Uterus (tissue), 4 donors: ENCODE measurements around the gene CDK2. TPM values are rescaled to one million over a fixed set of nuclear protein-coding genes. Genes with fewer than 3 reads are reported as not detected.

ENCODE experiments used
- DNase-seq, 2 donors: peaks; one replicate each; pipeline ENCODE4 v3.0.0-alpha.2; 2019 to 2020
- H3K27ac ChIP-seq, 2 donors: fragments of 200-600 bp; sonication (generic); 1 replicate in 1 of 2; 2 replicates in 1 of 2; pipeline ENCODE4 v1.5.1; 2016 to 2018
- H3K27me3 ChIP-seq, 2 donors: fragments of 200-600 bp; sonication (generic); one replicate each; pipeline ENCODE4 v1.5.1; 2018 to 2019; ENCODE audit warnings: control low read depth in 1 of 2
- H3K36me3 ChIP-seq, 2 donors: fragments of 200-600 bp; sonication (generic); one replicate each; pipeline ENCODE4 v1.5.1; 2019; ENCODE audit warnings: control low read depth in 1 of 2
- H3K4me1 ChIP-seq, 2 donors: fragments of 200-600 bp; sonication (generic); one replicate each; pipeline ENCODE4 v1.5.1; 2018 to 2019; ENCODE audit warnings: control low read depth in 1 of 2
- H3K4me3 ChIP-seq, 2 donors: fragments of 200-600 bp; sonication (generic); 1 replicate in 1 of 2; 2 replicates in 1 of 2; pipeline ENCODE4 v1.5.1; 2018 to 2019; ENCODE audit warnings: mild to moderate bottlenecking in 1 of 2
- H3K9me3 ChIP-seq, 2 donors: fragments of 200-600 bp; sonication (generic); one replicate each; pipeline ENCODE4 v1.5.1; 2019; ENCODE audit warnings: control low read depth in 1 of 2
- POLR2A ChIP-seq, 2 donors: fragments of 450-650 bp; IDR thresholded peaks; one replicate each; pipeline ENCODE4 v1.6.1; 2016; ENCODE audit warnings: antibody characterized with exemption in 2 of 2, mild to moderate bottlenecking in 1 of 2, moderate library complexity in 1 of 2
- intact Hi-C: fragments of 100-400 bp; cut with DNase I; formaldehyde crosslinking; loops from one replicate; pipeline ENCODE4 v1.15.1; 2023; ENCODE audit warnings: low total_unique reads
- total RNA-seq, 4 donors: library from RNA; depleted of rRNA in 3 of 4; stranded (reverse); fragments of >200 nt in 3 of 4; gene quantifications; one replicate each; pipeline versions ENCODE4 v1.1.0 to v1.2.4, GENCODE V29; 2014 to 2023
- TF ChIP-seq, protein P1 (sequence below), 4 experiments: fragments of 200-600 bp in 2 of 4; fragments of 450-650 bp in 2 of 4; sonication (generic) in 2 of 4; IDR thresholded peaks; one replicate each; pipeline ENCODE4 v1.5.1; 2016 to 2019; ENCODE audit warnings: antibody characterized with exemption in 4 of 4, mild to moderate bottlenecking in 2 of 4, moderate library complexity in 1 of 4
- donor health status: DM: yes; HTN: yes; CAD: no.

The CDK2 gene
- total RNA-seq, 4 donors from 2014 or later = 19.0 to 35.6 (median 28.7) TPM

DNA sequence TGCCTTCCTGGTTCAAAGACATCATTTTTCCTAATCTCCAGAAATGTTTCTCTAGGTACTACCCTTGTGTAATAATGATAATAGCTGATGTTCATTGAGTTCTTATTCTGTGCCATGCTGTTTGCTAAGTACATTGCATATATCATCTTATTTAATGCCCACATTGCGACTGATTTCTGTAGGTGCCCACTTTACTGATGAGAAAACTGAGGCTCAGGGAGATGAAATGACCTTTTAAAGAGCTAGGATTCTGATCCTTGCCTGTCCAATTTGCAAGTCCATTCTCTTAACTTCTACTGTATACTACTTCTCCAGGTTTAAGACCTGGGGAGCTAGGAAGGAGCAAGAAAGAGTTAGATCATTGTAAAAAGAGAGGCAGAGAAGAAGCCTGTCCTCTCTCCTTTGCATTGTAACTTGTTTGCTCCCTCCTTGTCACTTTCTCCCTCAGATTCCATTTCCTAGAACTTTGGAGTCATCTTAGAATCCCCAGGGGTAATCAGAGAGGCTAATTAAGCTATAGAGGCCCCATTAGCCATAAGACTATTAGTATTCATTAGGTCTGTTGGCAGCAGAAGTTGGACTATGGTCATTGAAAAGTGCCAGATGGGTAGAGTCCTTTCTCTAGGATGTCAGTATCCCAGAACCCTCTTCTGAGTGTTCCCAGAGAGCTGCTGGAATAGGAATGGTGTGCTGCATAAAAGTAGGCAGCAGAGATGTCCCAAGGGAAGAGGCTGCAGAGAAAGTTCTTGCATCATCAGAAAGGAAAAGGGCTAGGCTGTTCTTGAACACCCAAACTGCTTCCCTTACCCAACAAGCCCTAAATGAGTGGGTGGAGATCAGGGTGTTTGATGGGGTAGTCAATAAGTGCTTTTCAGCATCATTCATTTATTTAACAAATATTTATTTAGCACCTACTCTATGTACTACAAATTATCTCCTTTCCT is 32.6 kb upstream of the CDK2 start:
- Histone ChIP-seq H3K4me3 (no peak overlapping the region), H3K27me3 (no peaks in the 10 kb centered on the region), H3K27ac (peak overlapping the region in 1 of 2 donors; percentile 91), H3K9me3 (no peaks in the 10 kb centered on the region), H3K36me3 (no peaks in the 10 kb centered on the region), H3K4me1 (peaks cover 4% of the 10 kb centered on the region in 2 donors)
- DNase-seq = no peak
- intact Hi-C loops = loop anchor here (5.0 kb wide), 1 partner anchor 107 kb away; the partner anchor contains the start of gene DNAJC14
- TF ChIP-seq, protein P1, sequence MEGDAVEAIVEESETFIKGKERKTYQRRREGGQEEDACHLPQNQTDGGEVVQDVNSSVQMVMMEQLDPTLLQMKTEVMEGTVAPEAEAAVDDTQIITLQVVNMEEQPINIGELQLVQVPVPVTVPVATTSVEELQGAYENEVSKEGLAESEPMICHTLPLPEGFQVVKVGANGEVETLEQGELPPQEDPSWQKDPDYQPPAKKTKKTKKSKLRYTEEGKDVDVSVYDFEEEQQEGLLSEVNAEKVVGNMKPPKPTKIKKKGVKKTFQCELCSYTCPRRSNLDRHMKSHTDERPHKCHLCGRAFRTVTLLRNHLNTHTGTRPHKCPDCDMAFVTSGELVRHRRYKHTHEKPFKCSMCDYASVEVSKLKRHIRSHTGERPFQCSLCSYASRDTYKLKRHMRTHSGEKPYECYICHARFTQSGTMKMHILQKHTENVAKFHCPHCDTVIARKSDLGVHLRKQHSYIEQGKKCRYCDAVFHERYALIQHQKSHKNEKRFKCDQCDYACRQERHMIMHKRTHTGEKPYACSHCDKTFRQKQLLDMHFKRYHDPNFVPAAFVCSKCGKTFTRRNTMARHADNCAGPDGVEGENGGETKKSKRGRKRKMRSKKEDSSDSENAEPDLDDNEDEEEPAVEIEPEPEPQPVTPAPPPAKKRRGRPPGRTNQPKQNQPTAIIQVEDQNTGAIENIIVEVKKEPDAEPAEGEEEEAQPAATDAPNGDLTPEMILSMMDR (IDR thresholded peaks at IDR 0.05) = no peak
- TF ChIP-seq POLR2A (IDR thresholded peaks at IDR 0.05) = no peak

DNA sequence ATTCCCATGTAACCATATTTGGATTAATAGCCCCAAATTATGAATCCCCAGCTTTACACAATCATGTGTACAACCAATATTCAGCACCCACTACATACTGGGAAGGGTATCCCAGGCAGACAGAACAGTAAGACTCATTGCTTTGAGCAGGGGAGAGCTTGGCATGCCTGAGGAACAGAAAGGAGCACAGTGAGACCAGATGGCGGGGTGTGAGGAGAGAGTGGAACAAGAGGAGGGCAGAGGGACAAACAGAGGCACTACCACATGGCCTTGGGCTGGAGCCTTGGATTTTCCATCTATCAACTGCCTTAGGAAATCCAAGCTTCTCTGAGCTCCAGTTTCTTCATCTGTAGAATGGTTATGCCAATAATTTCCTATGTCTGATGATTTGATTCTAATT is 31.9 kb upstream of the CDK2 start:
- no peaks in the 10 kb centered on the region for H3K36me3 ChIP-seq
- intact Hi-C loops = loop anchor here (5.0 kb wide), 1 partner anchor 107 kb away; the partner anchor contains the start of gene DNAJC14
- H3K4me3 ChIP-seq = no peak overlapping the region
- no peak overlapping the region for H3K27ac ChIP-seq
- TF ChIP-seq, protein P1 (IDR thresholded peaks at IDR 0.05) = no peak
- no peak for TF ChIP-seq POLR2A (IDR thresholded peaks at IDR 0.05)
- H3K4me1 ChIP-seq = peaks cover 4% of the 10 kb centered on the region in 2 donors
- H3K9me3 ChIP-seq = no peaks in the 10 kb centered on the region
- H3K27me3 ChIP-seq = no peaks in the 10 kb centered on the region
- DNase-seq = no peak

DNA sequence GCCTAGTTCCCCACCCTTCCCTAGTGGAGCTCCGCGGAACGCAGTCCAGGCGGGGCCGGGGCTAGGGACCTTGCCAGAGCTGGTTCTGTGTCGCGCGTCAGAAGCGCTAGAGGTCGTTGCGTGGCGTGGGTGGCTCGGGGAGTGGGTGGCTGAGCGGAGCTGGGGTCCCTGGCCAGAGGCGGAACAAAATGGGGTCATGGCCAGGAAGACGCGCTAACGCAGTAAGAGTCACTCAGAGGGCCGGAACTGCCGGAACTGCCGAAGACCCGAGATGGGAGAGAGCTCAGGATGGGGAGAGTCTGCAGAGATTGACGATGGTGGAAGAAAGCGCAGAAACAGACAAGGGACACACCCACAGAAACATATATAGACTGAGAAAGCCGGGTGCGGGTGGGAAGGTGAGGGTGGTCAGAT is 30.9 kb upstream of the CDK2 start:
- TF ChIP-seq, protein P1 (IDR thresholded peaks at IDR 0.05) = no peak
- TF ChIP-seq POLR2A (IDR thresholded peaks at IDR 0.05) = no peak
- intact Hi-C loops = no loop called here
- peak overlapping the region; percentile 2 to 49 for H3K27ac ChIP-seq
- H3K9me3 ChIP-seq = no peaks in the 10 kb centered on the region
- peak in 1 of 2 donors; percentile 52 for DNase-seq
- H3K4me1 ChIP-seq = peaks cover 4% of the 10 kb centered on the region in 2 donors
- no peaks in the 10 kb centered on the region for H3K27me3 ChIP-seq
- peak overlapping the region in 1 of 2 donors; percentile 21 for H3K4me3 ChIP-seq
- H3K36me3 ChIP-seq = no peaks in the 10 kb centered on the region

DNA sequence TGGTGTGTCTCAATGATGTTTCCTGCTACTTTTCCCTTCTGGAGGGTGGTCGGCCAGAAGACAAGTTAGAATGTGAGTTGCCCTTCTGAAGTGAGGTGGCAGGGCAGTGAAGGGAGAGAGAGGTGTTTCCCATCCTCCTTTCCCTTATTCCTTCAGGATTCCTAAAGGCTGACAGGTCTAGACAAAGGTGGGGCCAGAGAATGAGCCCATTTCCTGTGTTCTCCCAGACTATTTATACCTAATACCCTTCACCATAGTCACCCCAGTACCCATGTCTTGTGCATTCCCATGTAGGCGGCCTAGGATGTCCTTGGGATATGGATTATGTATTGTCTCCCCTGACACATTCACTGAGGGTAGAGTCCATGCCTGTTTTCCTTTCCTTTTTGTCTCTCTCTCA is 28.6 kb upstream of the CDK2 start:
- DNase-seq = no peak
- Histone ChIP-seq H3K36me3 (no peaks in the 10 kb centered on the region), H3K9me3 (no peaks in the 10 kb centered on the region), H3K4me3 (no peak overlapping the region), H3K4me1 (peaks cover 0 to under 1% of the 10 kb centered on the region in 2 donors), H3K27ac (no peak overlapping the region), H3K27me3 (no peaks in the 10 kb centered on the region)
- no peak for TF ChIP-seq POLR2A (IDR thresholded peaks at IDR 0.05)
- TF ChIP-seq, protein P1 (IDR thresholded peaks at IDR 0.05) = no peak
- intact Hi-C loops = no loop called here
